Liver (tissue), 9 donors: ENCODE data around the gene ZSCAN22. TPM values are rescaled to one million over a fixed set of nuclear protein-coding genes. Genes with fewer than 3 reads are reported as not detected.
"Not testable (repeated sequence)": the region's sequence is repeated elsewhere in the genome, so short reads cannot be mapped to it uniquely, and the experiment has no call there.

Experiments used
- DNase-seq: peaks from one replicate; pipeline ENCODE4 v3.0.0-alpha.2; 2017; ENCODE audit warnings: low spot score
- H3K27ac ChIP-seq, 2 donors: one replicate each; pipeline ENCODE4 v1.7.0; 2013; ENCODE audit warnings: inconsistent platforms in 2 of 2, low read length in 2 of 2, control low read depth in 1 of 2, low read depth in 1 of 2, mild to moderate bottlenecking in 1 of 2
- H3K27me3 ChIP-seq, 4 donors: one replicate each; pipeline versions ENCODE4 v1.6.1 to v1.7.0; 2013; ENCODE audit warnings: low read length in 3 of 4, inconsistent platforms in 1 of 4, mild to moderate bottlenecking in 1 of 4, moderate library complexity in 1 of 4; ENCODE audit not compliant: control insufficient read depth in 4 of 4, insufficient read depth in 4 of 4
- H3K36me3 ChIP-seq, 4 donors: one replicate each; pipeline versions ENCODE4 v1.6.1 to v1.7.0; 2013; ENCODE audit warnings: low read length in 3 of 4, mild to moderate bottlenecking in 3 of 4, low read depth in 1 of 4, moderate library complexity in 1 of 4; ENCODE audit not compliant: control insufficient read depth in 4 of 4, insufficient read depth in 3 of 4
- H3K4me1 ChIP-seq, 4 donors: one replicate each; pipeline versions ENCODE4 v1.6.1 to v1.7.0; 2013; ENCODE audit warnings: low read length in 3 of 4, mild to moderate bottlenecking in 3 of 4, moderate library complexity in 1 of 4; ENCODE audit not compliant: control insufficient read depth in 4 of 4, insufficient read depth in 4 of 4
- H3K4me3 ChIP-seq, 3 donors: one replicate each; pipeline versions ENCODE4 v1.6.1 to v1.7.0; 2013; ENCODE audit warnings: low read length in 3 of 3, control low read depth in 1 of 3, low read depth in 1 of 3, mild to moderate bottlenecking in 1 of 3
- H3K9ac ChIP-seq, 2 donors: one replicate each; pipeline ENCODE4 v1.7.0; 2013; ENCODE audit warnings: low read length in 2 of 2, mild to moderate bottlenecking in 2 of 2, moderate library complexity in 2 of 2, control low read depth in 1 of 2, low read depth in 1 of 2
- H3K9me3 ChIP-seq, 4 donors: one replicate each; pipeline versions ENCODE4 v1.6.1 to v1.7.0; 2013; ENCODE audit warnings: low read length in 3 of 4; ENCODE audit not compliant: control insufficient read depth in 4 of 4
- FOXA1 ChIP-seq: IDR thresholded peaks from 2 replicates; pipeline ENCODE4 v1.6.1; 2016; ENCODE audit warnings: antibody characterized with exemption
- FOXA2 ChIP-seq: IDR thresholded peaks from 2 replicates; pipeline ENCODE4 v1.6.1; 2016; ENCODE audit warnings: antibody characterized with exemption
- GABPA ChIP-seq, 2 donors: IDR thresholded peaks in 1 of 2; conservative IDR thresholded peaks in 1 of 2; 2 replicates each; pipeline ENCODE4 v1.6.1; 2016; ENCODE audit warnings: antibody characterized with exemption in 2 of 2, mild to moderate bottlenecking in 1 of 2, moderate library complexity in 1 of 2
- HNF4A ChIP-seq, 2 donors: conservative IDR thresholded peaks; 2 replicates each; pipeline ENCODE4 v1.6.1; 2016; ENCODE audit warnings: antibody characterized with exemption in 2 of 2, mild to moderate bottlenecking in 2 of 2
- HNF4G ChIP-seq: IDR thresholded peaks from 2 replicates; pipeline ENCODE4 v1.6.1; 2016; ENCODE audit warnings: antibody characterized with exemption
- JUND ChIP-seq, 2 donors: IDR thresholded peaks; 2 replicates each; pipeline ENCODE4 v1.6.1; 2016; ENCODE audit warnings: antibody characterized with exemption in 2 of 2
- RAD21 ChIP-seq, 2 donors: IDR thresholded peaks; 2 replicates each; pipeline ENCODE4 v1.6.1; 2016; ENCODE audit warnings: antibody characterized with exemption in 2 of 2, mild to moderate bottlenecking in 2 of 2
- REST ChIP-seq: IDR thresholded peaks from 2 replicates; pipeline ENCODE4 v1.6.1; 2016; ENCODE audit warnings: antibody characterized with exemption, mild to moderate bottlenecking
- RXRA ChIP-seq, 2 donors: IDR thresholded peaks; 2 replicates each; pipeline ENCODE4 v1.6.1; 2017 to 2018; ENCODE audit warnings: antibody characterized with exemption in 2 of 2, mild to moderate bottlenecking in 1 of 2
- TAF1 ChIP-seq: conservative IDR thresholded peaks from 2 replicates; pipeline ENCODE4 v1.6.1; 2016; ENCODE audit warnings: antibody characterized with exemption, mild to moderate bottlenecking
- YY1 ChIP-seq: IDR thresholded peaks from 2 replicates; pipeline ENCODE4 v1.6.1; 2016; ENCODE audit warnings: antibody characterized with exemption, mild to moderate bottlenecking
- WGBS: extraction: QIAGEN DNeasy Blood & Tissue Kit; methylation state at CpG from one replicate; pipeline ENCODE4 v1.1.7; 2013; 5-methylcytosine and 5-hydroxymethylcytosine counted together
- polyA plus RNA-seq, 2 donors: library from polyadenylated mRNA; stranded (reverse) in 1 of 2; unstranded in 1 of 2; fragments of 200-250 nt in 1 of 2; fragments of >200 nt in 1 of 2; fragmentation: Nextera tagmentation in 1 of 2; extraction: Ambion mirVana in 1 of 2; gene quantifications; one replicate each; pipeline versions ENCODE4 v1.2.1 to v1.2.3, GENCODE V29; 2013 to 2015
- total RNA-seq, 2 donors: library from RNA; depleted of rRNA; stranded (reverse); fragments of >200 nt; gene quantifications; one replicate each; pipeline ENCODE4 v1.2.3, GENCODE V29; 2014
- TF ChIP-seq, protein P1 (sequence below): IDR thresholded peaks from 2 replicates; pipeline ENCODE4 v1.6.1; 2016; ENCODE audit warnings: antibody characterized with exemption
- TF ChIP-seq, protein P2 (sequence below): fragments of 150-350 bp; IDR thresholded peaks from 2 replicates; pipeline ENCODE4 v1.5.1; 2017; ENCODE audit warnings: improper control_type of control experiment, low read depth, low read length; ENCODE audit not compliant: missing input control
- TF ChIP-seq, protein P3 (sequence below): IDR thresholded peaks from 2 replicates; pipeline ENCODE4 v1.6.1; 2016; ENCODE audit warnings: antibody characterized with exemption
- donor health status: healthy.
- donor health status: healthy.
- donor health status: healthy.
- donor health status: healthy.
- donor health status: healthy.

Gene ZSCAN22
- total and polyA plus RNA-seq, 4 donors, result 0.88 to 3.5 (median 2.0) TPM

- Histone ChIP-seq H3K9me3 (peaks cover 0 to 2% (median under 1%) of the 10 kb centered on the region in 4 donors), H3K4me1 (peaks cover 4 to 16% (median 15%) of the 10 kb centered on the region in 4 donors), H3K9ac (no peak overlapping the region), H3K27me3 (no peaks in the 10 kb centered on the region), H3K27ac (no peak overlapping the region), H3K36me3 (peaks cover 10 to 41% (median 25%) of the 10 kb centered on the region in 4 donors), H3K4me3 (no peak overlapping the region)
- no peak for DNase-seq
- 94% methylated on average over 4 of the region's 4 CpGs for WGBS
- no peak for TF ChIP-seq TAF1
- TF ChIP-seq HNF4A (conservative IDR thresholded peaks at IDR 0.05), result no peak
- TF ChIP-seq GABPA (IDR thresholded peaks at IDR 0.05 in 1 of 2, conservative IDR thresholded peaks at IDR 0.05 in 1 of 2), result no peak
- TF ChIP-seq REST, result no peak
- TF ChIP-seq RXRA (IDR thresholded peaks at IDR 0.05), result no peak
- TF ChIP-seq, protein P1, sequence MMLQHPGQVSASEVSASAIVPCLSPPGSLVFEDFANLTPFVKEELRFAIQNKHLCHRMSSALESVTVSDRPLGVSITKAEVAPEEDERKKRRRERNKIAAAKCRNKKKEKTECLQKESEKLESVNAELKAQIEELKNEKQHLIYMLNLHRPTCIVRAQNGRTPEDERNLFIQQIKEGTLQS, result no peak
- TF ChIP-seq, protein P2, sequence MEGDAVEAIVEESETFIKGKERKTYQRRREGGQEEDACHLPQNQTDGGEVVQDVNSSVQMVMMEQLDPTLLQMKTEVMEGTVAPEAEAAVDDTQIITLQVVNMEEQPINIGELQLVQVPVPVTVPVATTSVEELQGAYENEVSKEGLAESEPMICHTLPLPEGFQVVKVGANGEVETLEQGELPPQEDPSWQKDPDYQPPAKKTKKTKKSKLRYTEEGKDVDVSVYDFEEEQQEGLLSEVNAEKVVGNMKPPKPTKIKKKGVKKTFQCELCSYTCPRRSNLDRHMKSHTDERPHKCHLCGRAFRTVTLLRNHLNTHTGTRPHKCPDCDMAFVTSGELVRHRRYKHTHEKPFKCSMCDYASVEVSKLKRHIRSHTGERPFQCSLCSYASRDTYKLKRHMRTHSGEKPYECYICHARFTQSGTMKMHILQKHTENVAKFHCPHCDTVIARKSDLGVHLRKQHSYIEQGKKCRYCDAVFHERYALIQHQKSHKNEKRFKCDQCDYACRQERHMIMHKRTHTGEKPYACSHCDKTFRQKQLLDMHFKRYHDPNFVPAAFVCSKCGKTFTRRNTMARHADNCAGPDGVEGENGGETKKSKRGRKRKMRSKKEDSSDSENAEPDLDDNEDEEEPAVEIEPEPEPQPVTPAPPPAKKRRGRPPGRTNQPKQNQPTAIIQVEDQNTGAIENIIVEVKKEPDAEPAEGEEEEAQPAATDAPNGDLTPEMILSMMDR, result no peak
- TF ChIP-seq RAD21 (IDR thresholded peaks at IDR 0.05), result no peak
- no peak for TF ChIP-seq JUND (IDR thresholded peaks at IDR 0.05)
- TF ChIP-seq, protein P3, sequence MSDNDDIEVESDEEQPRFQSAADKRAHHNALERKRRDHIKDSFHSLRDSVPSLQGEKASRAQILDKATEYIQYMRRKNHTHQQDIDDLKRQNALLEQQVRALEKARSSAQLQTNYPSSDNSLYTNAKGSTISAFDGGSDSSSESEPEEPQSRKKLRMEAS, result no peak
- TF ChIP-seq YY1, result no peak
- no peak for TF ChIP-seq FOXA1
- TF ChIP-seq HNF4G, result no peak
- TF ChIP-seq FOXA2, result no peak
Measured at GRCh38 chr19:58307736-58308135, 19.1 kb upstream of the ZSCAN22 start.

DNA sequence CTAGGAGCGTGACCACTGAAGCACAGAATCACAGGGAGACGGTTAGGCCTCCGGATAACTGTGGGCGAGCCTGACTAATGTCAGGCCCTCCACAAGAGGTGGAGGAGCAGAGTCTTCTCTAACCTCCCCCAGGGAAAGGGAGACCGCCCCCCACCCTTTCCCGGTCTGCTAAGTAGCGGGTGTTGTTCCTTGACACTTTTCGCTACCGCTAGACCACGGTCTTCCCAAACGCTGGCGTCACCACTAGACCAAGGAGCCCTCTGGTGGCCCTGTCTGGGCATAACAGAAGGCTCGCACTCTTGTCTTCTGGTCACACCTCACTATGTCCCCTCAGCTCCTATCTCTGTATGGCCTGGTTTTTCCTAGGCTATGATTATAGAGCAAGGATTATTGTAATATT is 16.1 kb upstream of the ZSCAN22 start:
- WGBS, result 81% methylated on average over 13 of the region's 13 CpGs
- TF ChIP-seq, protein P2, result peak; percentile 6
- TF ChIP-seq RAD21 (IDR thresholded peaks at IDR 0.05), result peak; percentile 25 to 48
- H3K9me3 ChIP-seq, DNase-seq, H3K9ac ChIP-seq, H3K27ac ChIP-seq, H3K27me3 ChIP-seq, H3K4me3 ChIP-seq: not testable (repeated sequence)
- Histone ChIP-seq H3K4me1 (peaks cover 4 to 14% (median 12%) of the 10 kb centered on the region in 4 donors), H3K36me3 (peaks cover 18 to 63% (median 45%) of the 10 kb centered on the region in 4 donors)
